Measurements from ENCODE around the gene CTNNA3. TPM values are rescaled to one million over a fixed set of nuclear protein-coding genes. Genes with fewer than 3 reads are reported as not detected.

Gene CTNNA3
- total RNA-seq, 1 donor from 2014 or later, result 0.13 TPM

DNA sequence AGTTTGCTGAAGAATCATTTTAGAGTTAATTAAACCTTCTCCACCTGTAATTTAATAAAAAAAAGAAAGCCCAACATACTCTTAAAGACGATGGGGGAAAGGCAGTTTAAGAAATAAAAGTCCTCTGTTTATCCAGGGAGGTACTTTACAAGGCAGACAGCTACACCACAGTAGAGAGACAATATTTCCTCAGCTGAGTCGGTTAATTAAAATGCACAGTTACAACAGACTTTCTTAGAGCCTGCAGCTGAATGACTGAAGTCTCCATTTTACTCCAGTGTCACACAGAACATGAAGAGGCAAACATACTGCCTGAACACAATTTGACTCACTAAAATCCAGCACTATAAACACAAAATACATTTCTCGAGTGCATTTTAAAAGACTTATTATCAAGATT lies 755.0 kb downstream of the CTNNA3 start:
- DNase-seq (ENCODE audit: low read depth in 2 of 2), result no peak

DNA sequence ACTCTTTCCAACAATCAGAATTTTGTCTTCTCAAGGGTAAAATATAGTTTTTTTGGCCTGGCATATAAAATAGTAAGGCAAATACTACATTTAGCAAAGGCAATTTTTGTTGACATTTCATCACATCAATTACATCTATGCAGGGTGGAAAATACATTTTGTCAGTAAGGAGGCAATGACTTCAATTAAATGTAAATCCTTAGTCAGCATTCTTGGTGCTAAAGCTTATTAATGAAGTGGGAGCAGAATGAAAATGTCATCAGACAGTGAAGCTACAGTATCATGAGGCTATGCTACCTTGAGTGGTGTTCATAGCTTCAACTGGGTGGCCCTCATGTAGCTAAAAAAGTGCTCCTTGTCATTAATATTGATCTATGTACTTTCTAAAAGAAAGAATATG lies 761.3 kb downstream of the CTNNA3 start:
- DNase-seq (ENCODE audit: low read depth in 2 of 2), result no peak

DNA sequence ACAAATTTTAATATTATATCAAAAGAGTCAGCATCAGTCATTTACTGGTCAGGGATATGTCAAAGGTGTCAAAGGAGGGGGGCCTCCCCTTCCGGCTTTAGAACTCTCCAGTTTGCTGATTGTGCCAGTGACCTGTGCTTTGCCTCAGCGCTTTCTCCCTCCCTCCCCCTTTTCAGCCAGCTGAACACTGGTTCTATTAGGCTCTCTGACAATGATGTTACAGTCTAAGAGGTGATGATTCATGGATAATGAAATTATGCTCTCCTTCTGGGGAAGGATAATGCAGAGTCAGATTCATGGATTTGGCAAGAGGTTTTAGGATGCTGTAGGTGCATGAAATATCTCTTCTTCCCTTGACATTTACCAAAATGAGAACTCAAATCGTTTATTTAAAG lies 764.0 kb downstream of the CTNNA3 start:
- DNase-seq (ENCODE audit: low read depth in 2 of 2), result no peak

DNA sequence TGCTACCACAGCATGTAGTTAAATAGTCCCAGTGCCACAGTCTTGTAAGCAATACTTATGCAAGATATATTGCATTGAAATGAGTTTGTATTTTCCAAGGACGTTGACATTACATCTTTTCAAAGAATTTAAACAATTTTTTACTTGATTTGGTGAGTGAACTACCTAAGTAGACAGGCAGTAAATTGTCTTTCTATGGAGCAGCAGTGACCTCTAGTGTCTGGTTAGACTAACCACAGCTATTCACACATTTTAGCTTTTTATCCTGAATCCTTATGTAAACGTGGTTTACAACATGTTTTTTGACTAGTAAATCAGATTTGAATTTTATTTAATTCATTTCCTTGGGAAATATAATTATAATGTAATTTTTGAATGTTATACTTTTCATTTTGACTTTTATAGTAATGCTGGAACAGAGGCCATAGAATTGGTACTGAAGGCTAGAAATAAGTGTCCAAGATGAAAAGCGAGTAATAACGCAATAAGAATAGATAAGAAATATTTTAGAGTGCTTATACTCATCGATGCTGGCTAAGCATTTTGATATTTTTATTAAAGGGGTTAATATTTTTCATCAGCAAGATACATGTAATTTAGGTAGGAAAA lies 764.6 kb downstream of the CTNNA3 start:
- DNase-seq (ENCODE audit: low read depth in 2 of 2), result peak; percentile 46 to 66

GRCh38 chr10:66929375-66929774 lies 766.6 kb downstream of the CTNNA3 start:
- DNase-seq (ENCODE audit: low read depth in 2 of 2), result no peak

DNA sequence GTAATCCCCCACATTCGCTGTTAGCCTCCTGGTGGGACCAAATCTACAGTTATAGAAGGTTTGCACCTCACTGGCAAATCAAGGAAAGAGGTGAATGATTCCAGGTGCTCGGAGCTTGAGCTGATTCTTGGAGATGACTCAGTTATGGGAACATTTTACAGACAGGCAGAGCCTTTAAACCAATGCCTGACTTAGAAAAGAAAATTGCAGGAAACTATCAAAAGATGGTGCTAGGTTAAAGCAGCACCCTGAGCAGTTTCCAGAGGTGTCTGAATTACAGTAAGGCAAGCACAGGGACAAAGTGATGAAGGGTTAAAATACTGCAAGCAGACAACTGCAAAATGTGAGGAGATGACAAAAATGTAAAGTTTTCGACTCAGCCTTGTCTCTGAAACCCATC lies 767.2 kb downstream of the CTNNA3 start:
- no peak for DNase-seq (ENCODE audit: low read depth in 2 of 2)

GRCh38 chr10:66927971-66928770 lies 767.8 kb downstream of the CTNNA3 start:
- DNase-seq (ENCODE audit: low read depth in 2 of 2), result no peak

GRCh38 chr10:66927251-66927935 lies 768.6 kb downstream of the CTNNA3 start:
- DNase-seq (ENCODE audit: low read depth in 2 of 2), result no peak

GRCh38 chr10:66926841-66927240 lies 769.2 kb downstream of the CTNNA3 start:
- DNase-seq (ENCODE audit: low read depth in 2 of 2), result no peak

GRCh38 chr10:66925896-66926715 lies 769.9 kb downstream of the CTNNA3 start, which contains the start of gene LRRTM3:
TSS of gene LRRTM3 (plus strand) at chr10:66926036.
- DNase-seq (ENCODE audit: low read depth in 2 of 2), result peak; percentile 4 to 44

- no peak for DNase-seq (ENCODE audit: low read depth in 2 of 2)
Observed at GRCh38 chr10:66925373-66925772, 770.6 kb downstream of the CTNNA3 start.

DNA sequence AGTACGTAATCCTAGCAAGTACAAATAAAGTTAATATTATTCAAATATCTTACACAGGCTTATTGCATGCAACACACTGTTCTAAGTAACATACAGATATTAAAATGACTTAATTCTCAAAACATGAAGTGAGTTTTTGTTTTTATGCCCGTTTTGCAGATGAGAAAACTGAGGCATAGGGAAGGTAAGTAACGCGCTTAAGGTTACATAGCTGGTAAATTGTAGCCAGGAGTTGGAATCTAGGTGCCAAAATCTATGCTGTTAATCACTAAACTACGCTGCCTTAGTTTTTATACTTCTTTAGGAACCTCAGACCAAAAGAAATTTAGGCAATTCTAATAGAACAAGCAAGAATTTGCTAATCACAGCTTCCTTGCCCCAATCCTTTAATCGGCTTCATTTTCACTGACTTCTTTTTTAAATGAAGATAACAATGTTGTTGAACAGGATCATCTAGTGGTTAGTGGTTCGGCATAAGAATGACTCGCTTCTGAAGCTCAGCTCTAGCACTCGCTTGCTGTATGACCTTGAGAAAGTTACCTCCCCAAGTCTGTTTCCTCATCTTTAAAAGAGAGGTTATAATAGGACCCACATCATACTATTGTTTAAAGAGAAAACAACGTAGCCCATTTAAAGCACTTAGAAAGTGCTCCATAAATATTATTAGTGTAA lies 771.2 kb downstream of the CTNNA3 start:
- DNase-seq (ENCODE audit: low read depth in 2 of 2), result no peak

GRCh38 chr10:66919248-66919647 lies 776.7 kb downstream of the CTNNA3 start:
- no peak for DNase-seq (ENCODE audit: low read depth in 2 of 2)

DNA sequence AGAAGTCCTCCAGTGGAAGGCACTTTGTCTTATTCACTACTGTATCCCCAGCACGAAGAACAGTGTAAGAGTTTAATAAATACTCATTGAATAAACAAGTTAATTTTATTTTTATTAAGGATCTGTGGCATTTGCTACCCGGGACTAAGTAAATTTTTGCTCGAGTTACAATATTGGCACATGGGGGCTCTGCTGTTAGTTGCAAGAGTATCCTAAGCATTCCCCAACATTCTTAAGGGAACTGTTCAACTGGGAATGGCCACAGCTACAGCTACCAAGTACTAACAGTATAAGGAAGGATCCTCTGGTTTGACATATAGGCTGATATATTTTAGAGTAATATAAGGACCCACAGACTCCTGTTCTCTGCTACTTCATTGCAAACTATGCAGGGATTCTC lies 778.9 kb downstream of the CTNNA3 start:
- no peak for DNase-seq (ENCODE audit: low read depth in 2 of 2)

DNA sequence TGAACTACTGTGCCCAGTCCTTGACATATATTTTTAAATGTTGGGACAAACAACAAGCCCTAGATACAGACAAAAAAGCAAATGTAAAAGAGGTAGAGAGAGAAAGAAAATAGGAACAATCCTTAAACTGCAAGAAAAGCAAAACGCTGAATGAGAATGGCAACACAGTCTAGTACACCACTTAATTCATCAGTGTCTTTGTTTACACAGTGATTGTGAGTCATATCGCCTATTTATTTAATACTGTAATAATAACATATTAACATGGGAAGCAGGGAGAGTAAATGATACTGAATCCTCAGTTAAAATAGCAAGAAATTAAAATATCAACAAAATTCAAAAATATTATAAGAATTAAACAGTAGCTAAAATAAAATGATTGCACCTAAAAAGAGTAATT lies 780.0 kb downstream of the CTNNA3 start:
- DNase-seq (ENCODE audit: low read depth in 2 of 2), result no peak

- no peak for DNase-seq (ENCODE audit: low read depth in 2 of 2)
Observed at GRCh38 chr10:66910671-66911070, 785.3 kb downstream of the CTNNA3 start.

DNA sequence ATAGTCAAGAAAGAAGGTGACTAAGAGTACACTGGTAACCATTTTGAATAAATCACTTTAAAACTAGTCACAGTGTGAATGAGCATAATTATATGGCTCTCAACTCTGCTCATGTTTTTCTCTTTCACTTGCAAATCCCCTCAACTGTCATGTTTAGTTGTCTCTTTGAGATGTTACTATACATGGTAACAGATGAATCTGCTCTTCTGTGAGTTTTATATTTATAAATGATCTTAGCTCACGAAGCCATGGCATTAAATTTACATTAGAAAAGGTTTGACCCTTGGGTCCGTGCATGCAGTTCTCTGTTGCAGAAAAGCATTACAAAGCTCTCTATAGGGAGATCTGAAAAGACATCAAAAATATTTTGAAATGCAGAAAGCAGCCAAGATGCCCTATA lies 803.1 kb downstream of the CTNNA3 start:
- no peak for DNase-seq (ENCODE audit: low read depth in 2 of 2)

DNA sequence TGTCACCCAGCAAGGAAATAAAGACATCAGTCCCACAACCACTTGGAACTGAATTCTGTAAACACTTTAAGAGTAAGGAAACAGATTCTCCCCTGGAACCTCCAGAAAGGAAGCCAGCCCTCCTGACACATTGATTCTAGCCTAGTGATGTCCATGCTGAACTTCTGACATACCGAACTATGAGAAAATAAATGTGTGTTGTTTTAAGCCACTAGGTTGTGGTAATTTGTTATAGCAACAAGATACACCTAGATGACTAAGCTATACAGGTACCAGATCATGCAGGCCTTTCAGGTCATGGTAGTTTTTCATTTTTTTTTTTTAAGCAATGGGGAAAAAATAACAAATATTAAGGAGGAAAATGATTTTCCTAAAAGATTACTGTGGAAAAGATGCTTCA lies 807.8 kb downstream of the CTNNA3 start:
- DNase-seq (ENCODE audit: low read depth in 2 of 2), result no peak

- no peak for DNase-seq (ENCODE audit: low read depth in 2 of 2)
Observed at GRCh38 chr10:66886848-66887247, 809.1 kb downstream of the CTNNA3 start.

- no peak for DNase-seq (ENCODE audit: low read depth in 2 of 2)
Observed at GRCh38 chr10:66882271-66882670, 813.7 kb downstream of the CTNNA3 start.

DNA sequence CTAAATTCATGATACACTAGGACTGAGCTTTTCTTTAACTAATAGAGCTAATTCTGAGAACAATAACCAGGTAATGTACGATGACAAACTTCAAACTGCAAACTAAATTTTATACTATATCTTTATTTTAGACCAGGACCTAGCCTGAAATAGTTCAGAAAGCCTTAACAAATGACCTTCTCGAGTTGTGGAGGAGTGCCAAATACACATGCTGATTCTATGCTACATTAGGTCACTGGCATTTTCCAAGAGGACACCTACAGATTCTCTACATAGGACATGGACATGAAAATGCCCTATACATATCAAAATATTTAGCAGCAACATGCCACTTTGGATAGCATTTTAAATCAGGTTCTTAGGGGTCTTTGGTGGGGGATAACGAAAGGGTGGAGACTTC lies 814.2 kb downstream of the CTNNA3 start:
- no peak for DNase-seq (ENCODE audit: low read depth in 2 of 2)

Measured in dermis microvascular lymphatic vessel endothelial cell (primary cell).